ENCODE measurements around the gene RNF181. TPM values are rescaled to one million over a fixed set of nuclear protein-coding genes. Genes with fewer than 3 reads are reported as not detected.

Gene RNF181
- total RNA-seq, 4 donors from 2014 or later, result 89.9 to 127 (median 110) TPM

GRCh38 chr2:85548608-85548900, 47.0 kb upstream of the RNF181 start:
- DNase-seq (ENCODE audit: low spot score in 2 of 2), result no peak
- Histone ChIP-seq H3K4me1 (peaks cover 44% of the 10 kb centered on the region), H3K4me3 (no peak overlapping the region), H3K27me3 (no peaks in the 10 kb centered on the region), H3K36me3 (peaks cover 62% of the 10 kb centered on the region), H3K27ac (no peak overlapping the region), H3K9me3 (no peaks in the 10 kb centered on the region)
- 57% methylated on average over 2 of the region's 2 CpGs for WGBS
- no peak for TF ChIP-seq POLR2A (IDR thresholded peaks at IDR 0.05)
- no peak for TF ChIP-seq CTCF (IDR thresholded peaks at IDR 0.05)
- TF ChIP-seq EP300 (IDR thresholded peaks at IDR 0.05), result no peak
- no peak for TF ChIP-seq POLR2AphosphoS5 (IDR thresholded peaks at IDR 0.05)

- H3K36me3 ChIP-seq, result peaks cover 62% of the 10 kb centered on the region
- no peak overlapping the region for H3K4me3 ChIP-seq
- 88% methylated on average over 10 of the region's 10 CpGs for WGBS
- no peaks in the 10 kb centered on the region for H3K9me3 ChIP-seq
- H3K27me3 ChIP-seq, result no peaks in the 10 kb centered on the region
- DNase-seq (ENCODE audit: low spot score in 2 of 2), result no peak
- no peak overlapping the region for H3K27ac ChIP-seq
- H3K4me1 ChIP-seq, result peaks cover 42% of the 10 kb centered on the region
- no peak for TF ChIP-seq POLR2AphosphoS5 (IDR thresholded peaks at IDR 0.05)
- no peak for TF ChIP-seq EP300 (IDR thresholded peaks at IDR 0.05)
- no peak for TF ChIP-seq CTCF (IDR thresholded peaks at IDR 0.05)
- no peak for TF ChIP-seq POLR2A (IDR thresholded peaks at IDR 0.05)
These were observed 46.5 kb upstream of the RNF181 start for GRCh38 chr2:85549095-85549494.

GRCh38 chr2:85549826-85550225, 45.7 kb upstream of the RNF181 start:
- H3K4me1 ChIP-seq, result peaks cover 34% of the 10 kb centered on the region
- TF ChIP-seq POLR2AphosphoS5 (IDR thresholded peaks at IDR 0.05), result no peak
- no peak for TF ChIP-seq POLR2A (IDR thresholded peaks at IDR 0.05)
- no peak for TF ChIP-seq CTCF (IDR thresholded peaks at IDR 0.05)
- TF ChIP-seq EP300 (IDR thresholded peaks at IDR 0.05), result no peak
- no peak for DNase-seq (ENCODE audit: low spot score in 2 of 2)
- 63% methylated on average over 4 of the region's 4 CpGs for WGBS
- H3K4me3 ChIP-seq, result no peak overlapping the region
- peaks cover 62% of the 10 kb centered on the region for H3K36me3 ChIP-seq
- no peaks in the 10 kb centered on the region for H3K9me3 ChIP-seq
- H3K27ac ChIP-seq, result no peak overlapping the region
- no peaks in the 10 kb centered on the region for H3K27me3 ChIP-seq

- WGBS, result 83% methylated on average over 10 of the region's 10 CpGs
- Histone ChIP-seq H3K4me3 (no peak overlapping the region), H3K36me3 (peaks cover 62% of the 10 kb centered on the region), H3K27me3 (no peaks in the 10 kb centered on the region), H3K9me3 (no peaks in the 10 kb centered on the region), H3K27ac (no peak overlapping the region), H3K4me1 (peaks cover 29% of the 10 kb centered on the region)
- DNase-seq (ENCODE audit: low spot score in 2 of 2), result no peak
- TF ChIP-seq EP300 (IDR thresholded peaks at IDR 0.05) (no peak), POLR2AphosphoS5 (IDR thresholded peaks at IDR 0.05) (no peak), POLR2A (IDR thresholded peaks at IDR 0.05) (no peak), CTCF (IDR thresholded peaks at IDR 0.05) (no peak)
These were observed 45.1 kb upstream of the RNF181 start for GRCh38 chr2:85550486-85550885.

GRCh38 chr2:85551698-85552678, 43.6 kb upstream of the RNF181 start:
- Histone ChIP-seq H3K9me3 (no peaks in the 10 kb centered on the region), H3K36me3 (peaks cover 69% of the 10 kb centered on the region), H3K27me3 (no peaks in the 10 kb centered on the region), H3K4me1 (peaks cover 14% of the 10 kb centered on the region), H3K27ac (no peak overlapping the region), H3K4me3 (no peak overlapping the region)
- DNase-seq (ENCODE audit: low spot score in 2 of 2), result peak; percentile 87 to 89
- 72% methylated on average over 9 of the region's 9 CpGs for WGBS
- TF ChIP-seq POLR2A (IDR thresholded peaks at IDR 0.05) (no peak), POLR2AphosphoS5 (IDR thresholded peaks at IDR 0.05) (peak in 1 of 3 donors; percentile 21), CTCF (IDR thresholded peaks at IDR 0.05) (peak; percentile 81 to 97), EP300 (IDR thresholded peaks at IDR 0.05) (no peak)

All from suprapubic skin (tissue), 4 donors.